GM18498 (cell line): ENCODE data around the gene CREG1.
"Not testable (repeated sequence)": the region's sequence is repeated elsewhere in the genome, so short reads cannot be mapped to it uniquely, and the experiment has no call there.

ENCODE experiments used
- ATAC-seq: cut with Tn5 transposase; IDR thresholded peaks from one replicate; pipeline ENCODE4 v1.9.1; 2021; ENCODE audit warnings: mild to moderate bottlenecking, moderate library complexity; ENCODE audit not compliant: unreplicated experiment

CREG1 gene

DNA sequence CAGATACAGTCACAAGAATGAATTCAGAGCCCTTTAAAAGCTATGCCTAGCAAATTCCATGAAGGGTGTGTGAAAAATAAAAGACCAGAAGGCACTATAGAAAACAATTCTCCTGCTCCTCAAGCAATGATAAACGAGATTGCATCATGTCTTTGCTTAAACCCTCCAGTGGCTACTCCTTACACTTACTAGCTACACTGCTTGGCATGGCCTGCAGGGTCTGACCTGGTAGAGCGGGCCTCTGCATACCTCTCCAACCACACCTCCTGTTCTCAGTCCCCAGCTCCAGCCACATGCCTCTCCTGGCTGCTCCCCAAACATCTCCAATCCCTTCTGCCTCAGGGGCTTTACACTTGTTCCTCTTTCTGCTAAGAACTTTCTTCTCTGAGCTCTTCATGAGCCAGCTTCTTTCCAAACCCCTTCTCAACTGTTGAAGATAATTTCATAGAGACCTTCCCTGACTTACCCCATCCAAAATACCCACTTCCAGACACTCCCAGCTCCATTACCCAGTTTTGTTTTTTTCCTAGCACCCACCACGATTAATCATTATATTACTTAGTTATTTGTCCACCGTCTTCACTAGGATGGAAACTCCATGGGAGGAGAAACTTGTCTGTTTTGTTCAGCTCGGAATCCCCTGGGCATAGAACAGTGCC, 11.2 kb upstream of the CREG1 start:
- no peak for ATAC-seq

DNA sequence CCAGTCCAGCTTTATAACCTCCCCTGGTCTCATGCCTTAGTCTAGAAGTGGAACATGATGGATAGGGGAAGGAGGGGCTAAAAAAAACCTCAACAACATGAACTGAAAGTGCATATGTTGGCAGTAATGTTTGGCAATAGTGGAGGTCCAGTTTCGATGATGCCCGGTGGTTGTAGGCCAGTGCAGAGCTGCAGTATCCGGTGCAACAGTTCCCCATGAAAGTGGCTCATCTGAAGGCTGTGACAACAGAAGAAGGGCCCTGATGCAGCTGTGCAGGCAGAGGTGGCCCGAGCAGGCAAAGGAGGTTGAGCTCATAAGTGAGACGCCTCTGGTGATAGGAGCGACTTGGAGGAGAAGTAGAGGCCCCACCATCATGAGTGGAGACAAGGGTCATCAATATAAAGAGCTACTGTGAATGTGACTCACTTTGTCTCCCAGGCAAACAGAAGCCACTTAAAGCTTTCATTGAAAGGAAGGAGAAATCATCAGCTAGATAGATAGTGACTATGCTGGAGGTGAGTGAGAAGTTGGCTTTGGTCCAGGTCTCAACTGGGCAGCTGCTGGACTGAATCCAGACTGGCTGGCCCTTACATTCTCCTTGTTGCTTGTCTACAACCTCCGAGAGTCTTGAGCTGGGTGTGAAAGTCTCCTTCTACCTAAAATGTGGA, 10.2 kb upstream of the CREG1 start:
- no peak for ATAC-seq

DNA sequence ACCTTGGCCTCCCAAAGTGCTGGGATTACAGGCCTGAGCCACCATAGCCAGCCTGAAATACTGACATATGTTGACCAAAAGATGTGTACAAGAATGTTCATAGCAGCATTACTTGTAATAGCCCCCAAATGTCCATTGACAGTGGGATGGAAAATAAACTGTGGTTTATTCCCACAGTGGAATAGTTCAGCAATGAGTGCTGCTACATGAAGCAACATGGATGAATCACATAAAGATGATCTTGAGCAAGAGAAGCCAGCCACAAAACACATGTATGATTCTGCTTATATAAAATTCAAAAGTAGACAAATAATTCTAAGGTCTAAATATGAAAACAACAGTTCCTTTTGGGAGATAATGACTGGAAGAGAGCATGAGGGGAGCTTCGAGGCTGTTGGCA, 9.1 kb upstream of the CREG1 start:
- ATAC-seq, result no peak

GRCh38 chr1:167561753-167562152, 8.2 kb upstream of the CREG1 start:
- ATAC-seq, result no peak

GRCh38 chr1:167555971-167556714, 2.6 kb upstream of the CREG1 start:
- peak; percentile 27 for ATAC-seq

DNA sequence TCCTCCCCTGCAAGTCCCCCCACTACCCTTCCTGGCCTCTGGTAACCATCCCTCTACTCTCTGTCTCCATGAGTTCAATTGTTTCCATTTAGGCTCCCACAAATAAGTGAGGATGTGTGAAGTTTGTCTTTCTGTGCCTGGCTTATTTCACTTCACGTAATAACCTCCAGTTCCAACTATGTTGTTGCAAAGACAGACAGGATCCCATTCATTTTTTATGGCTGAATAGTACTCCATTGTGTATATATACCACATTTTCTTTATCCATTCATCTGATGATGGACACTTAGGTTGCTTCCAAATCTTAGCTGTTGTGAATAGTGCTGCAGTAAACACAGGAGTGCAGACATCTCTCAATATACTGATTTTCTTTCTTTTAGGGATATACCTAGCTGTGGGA, 1.5 kb upstream of the CREG1 start:
- ATAC-seq, result not testable (repeated sequence)

GRCh38 chr1:167554028-167554779, 642 bp upstream of the CREG1 start:
- peak; percentile 15 for ATAC-seq

- no peak for ATAC-seq
Measured at GRCh38 chr1:167551362-167551761, 2.2 kb downstream of the CREG1 start.

GRCh38 chr1:167548059-167548932, 5.3 kb downstream of the CREG1 start:
- no peak for ATAC-seq

DNA sequence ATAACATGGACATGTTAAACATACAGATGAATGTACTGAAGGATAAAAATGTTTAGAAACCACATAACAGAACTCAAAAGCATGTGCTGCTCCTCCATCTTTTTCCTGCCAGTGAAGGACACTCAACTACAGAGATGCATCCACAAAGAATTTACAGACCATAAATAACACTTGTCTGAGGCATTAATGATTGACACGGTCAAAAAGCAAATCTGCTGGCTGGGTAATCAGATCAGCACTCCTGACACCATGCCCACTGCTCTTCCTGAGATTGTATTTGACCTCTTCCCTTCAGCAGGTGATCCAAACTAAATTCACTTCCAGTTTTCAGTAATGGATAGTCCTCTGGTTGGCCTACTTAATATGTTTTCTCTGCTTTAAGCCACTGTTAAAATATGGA, 6.6 kb downstream of the CREG1 start:
- no peak for ATAC-seq

- ATAC-seq, result no peak
Measured at GRCh38 chr1:167545349-167545748, 8.2 kb downstream of the CREG1 start.

GRCh38 chr1:167544447-167545093, 9.0 kb downstream of the CREG1 start:
- ATAC-seq, result no peak

DNA sequence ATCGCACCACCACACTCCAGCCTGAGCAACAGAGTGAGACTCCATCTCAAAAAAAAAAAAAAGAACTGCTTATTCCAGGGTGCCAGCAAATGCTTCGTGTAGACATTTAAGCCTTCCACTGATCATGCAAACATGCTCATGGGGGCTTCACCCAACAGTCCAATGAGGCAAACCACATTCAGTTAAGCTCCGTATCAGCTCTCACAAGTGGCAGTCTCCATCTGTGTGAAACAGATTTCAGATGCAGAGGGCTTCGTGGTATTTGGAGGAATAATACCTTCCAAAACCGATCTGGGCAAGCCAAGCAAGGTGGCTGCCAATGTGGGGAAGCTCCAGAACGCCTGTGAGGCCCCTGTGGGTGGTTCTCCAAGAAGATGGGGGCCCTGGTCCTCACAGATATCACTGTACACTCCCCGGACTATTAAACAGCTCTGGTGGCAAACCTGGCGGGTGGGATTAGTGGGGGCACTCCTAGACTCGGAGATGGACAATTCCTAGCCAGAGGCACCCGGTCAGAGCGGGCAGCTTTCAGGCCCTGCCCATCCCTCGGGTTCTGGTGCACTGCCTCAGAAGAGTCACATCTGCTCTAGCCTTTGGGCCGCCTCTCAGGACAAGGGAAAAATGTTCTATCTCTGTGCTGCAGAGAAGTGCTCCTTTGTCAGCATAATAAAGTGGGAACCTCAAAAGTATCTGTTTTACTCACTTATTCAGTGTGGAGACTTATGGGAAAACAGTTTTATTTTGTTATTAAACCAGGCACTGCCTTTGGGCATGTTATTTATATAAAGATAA, 10.2 kb downstream of the CREG1 start:
- no peak for ATAC-seq

DNA sequence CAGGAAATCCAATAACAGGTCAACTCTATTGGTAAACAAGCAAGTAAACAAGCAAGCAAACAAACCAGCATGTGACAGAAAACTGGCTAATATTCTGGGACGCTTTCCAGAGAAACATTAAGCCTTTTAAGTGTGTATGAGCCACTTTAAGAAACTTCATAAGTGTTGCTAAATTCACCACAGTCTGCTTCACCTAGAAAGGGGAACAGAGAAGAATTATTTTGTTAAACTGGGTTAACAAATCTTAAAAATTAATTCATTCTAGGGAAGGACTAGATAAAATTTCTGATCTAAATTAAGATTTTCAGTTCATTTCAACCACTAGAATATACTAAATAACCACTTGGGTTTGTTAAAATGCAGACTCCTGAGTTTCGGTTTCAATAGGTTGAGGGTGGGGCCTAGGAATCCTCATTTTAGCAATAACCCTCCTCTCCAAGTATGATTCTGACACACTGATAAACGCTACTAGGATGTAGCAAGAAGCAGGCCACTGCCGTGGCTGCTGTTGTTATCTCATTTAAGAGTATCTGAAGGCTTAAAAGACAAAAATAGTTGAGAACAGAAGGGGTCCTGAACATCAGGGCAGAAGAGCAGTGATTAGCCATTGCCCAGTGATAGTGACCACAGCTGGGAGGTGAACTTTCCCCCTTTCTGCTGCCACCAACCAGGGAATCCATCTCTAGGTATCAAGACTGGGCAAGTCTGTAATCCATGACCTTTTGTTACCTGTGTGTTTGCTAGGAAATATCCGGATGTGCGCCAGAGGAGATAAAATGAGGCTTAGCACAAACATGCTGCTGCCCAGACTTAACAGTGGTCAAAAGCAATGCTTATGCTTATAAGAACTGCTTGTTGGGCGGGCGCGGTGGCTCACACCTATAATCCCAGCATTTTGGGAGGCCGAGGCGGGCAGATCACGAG, 11.2 kb downstream of the CREG1 start:
- ATAC-seq, result no peak

DNA sequence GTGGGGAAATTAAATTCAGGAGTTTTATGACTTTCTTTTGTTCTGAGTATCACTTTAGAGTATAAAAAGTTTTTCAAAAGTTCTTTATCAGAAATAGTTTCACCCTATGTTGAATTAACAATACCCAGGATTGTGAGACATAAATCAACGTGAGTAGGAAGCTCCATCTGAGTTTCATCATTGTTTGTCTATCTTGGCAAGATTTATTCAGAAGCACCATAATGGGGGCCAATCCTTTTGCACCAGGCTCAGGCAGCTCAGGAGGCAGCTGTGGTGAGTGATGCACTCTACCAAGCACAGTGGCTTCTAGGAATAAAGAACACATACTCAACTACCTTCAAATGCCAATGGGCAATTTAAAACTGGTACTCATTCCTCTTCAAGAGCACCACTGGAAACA, 12.0 kb downstream of the CREG1 start:
- ATAC-seq, result no peak

DNA sequence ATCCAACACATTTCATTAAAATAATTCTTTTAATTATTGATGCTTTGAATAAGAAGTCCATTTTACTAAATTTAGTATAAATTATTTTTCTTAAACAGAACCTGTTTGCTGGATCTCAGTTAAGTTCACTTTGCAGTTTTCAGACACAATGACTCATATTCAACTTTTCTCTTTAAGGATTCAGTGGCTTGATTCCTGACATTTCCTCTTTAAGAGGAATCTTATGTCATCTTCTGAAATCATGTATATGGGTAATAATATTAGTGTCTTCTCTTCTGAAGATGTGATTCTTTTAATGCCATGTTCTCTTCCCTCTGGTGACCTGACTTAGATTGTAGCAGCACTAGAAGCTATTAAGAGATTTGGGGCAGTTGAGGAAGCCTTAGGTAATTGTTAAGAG, 12.6 kb downstream of the CREG1 start:
- ATAC-seq, result no peak

DNA sequence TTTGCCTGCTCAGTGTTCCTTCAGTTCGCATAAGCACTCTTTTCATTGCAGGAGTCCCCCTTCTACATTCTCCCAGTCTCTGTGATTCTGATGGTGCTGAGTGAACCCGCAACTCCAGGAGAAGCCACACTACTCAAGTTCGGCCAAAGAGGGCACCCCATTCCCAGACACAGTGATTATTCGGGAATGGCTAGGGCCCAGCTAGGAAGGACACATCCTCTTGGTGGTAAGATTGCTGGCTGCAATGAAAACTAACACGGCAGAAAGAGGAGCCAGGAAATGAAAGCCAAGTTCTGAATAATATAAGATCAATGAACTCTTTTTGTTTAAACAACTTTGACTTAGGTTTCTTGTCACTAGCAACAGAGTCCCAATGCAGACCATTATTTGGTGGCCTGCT, 14.9 kb downstream of the CREG1 start:
- no peak for ATAC-seq

DNA sequence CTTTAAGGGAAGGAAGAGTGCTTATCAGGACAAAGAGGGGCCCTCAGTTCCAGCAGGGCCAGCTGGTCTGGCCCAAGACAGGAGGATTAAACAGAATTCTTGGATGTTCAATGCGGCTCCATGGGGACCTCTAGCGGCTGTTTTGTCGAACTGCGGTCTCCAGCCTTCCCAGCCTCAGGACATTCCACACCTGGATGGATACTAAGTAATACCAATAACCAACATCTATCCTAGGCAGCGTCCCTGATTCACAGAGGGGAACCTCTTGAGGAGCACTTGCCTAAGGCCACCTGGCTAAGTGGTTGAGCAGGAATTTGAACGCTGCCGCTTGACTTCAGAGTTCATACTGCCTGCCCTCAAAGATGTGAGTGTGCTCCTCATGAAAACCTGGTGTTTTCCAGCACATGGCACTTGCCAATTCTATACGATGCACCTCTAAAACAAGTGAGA, 19.7 kb downstream of the CREG1 start:
- ATAC-seq, result no peak
